ENCODE measurements around the gene MKRN1. TPM values are rescaled to one million over a fixed set of nuclear protein-coding genes. Genes with fewer than 3 reads are reported as not detected.

MKRN1 gene
- total RNA-seq, 1 experiment from 2014 or later: 182 TPM

- no peaks in the 10 kb centered on the region for H3K79me2 ChIP-seq (ENCODE audit: low read depth)
- POLR2A ChIA-PET (ENCODE audit: unreplicated experiment): no interaction called here
- H3K4me3 ChIP-seq: no peak overlapping the region
- H3K36me3 ChIP-seq (ENCODE audit: low read depth): peaks cover 24% of the 10 kb centered on the region
- H3K4me2 ChIP-seq: no peak overlapping the region
- CTCF ChIA-PET: no interaction called here
- no peak for DNase-seq
- BruUV-seq (replicated peaks): no TSS peak
- H2AFZ ChIP-seq: no peak overlapping the region
- peaks cover 4% of the 10 kb centered on the region; the same call in 1 of the 2 replicates for H3F3A ChIP-seq (ENCODE audit: insufficient read depth, low read depth)
- no peak for TF ChIP-seq CTCF (conservative IDR thresholded peaks at IDR 0.05)
- no peak for TF ChIP-seq EZH2 (IDR thresholded peaks at IDR 0.05; ENCODE audit: low read depth)
- H3K9me3 ChIP-seq (ENCODE audit: insufficient read depth, low read depth): no peaks in the 10 kb centered on the region
- no peak overlapping the region for H3K27ac ChIP-seq
- H3K27me3 ChIP-seq (ENCODE audit: insufficient read depth, low read depth): no peaks in the 10 kb centered on the region
- intact Hi-C loops (cut with micrococcal nuclease; ENCODE audit: unreplicated experiment): no loop called here
- no peaks in the 10 kb centered on the region for H3K4me1 ChIP-seq (replicated peaks; ENCODE audit: insufficient read depth)
- no peaks in the 10 kb centered on the region for H3K9me2 ChIP-seq (ENCODE audit: insufficient read depth)
- H4K20me1 ChIP-seq (ENCODE audit: insufficient read depth): peaks cover 7% of the 10 kb centered on the region; the same call in 1 of the 2 replicates
These were observed 27.6 kb downstream of the MKRN1 start for GRCh38 chr7:140451716-140452115.

- no peaks in the 10 kb centered on the region for H4K20me1 ChIP-seq (ENCODE audit: insufficient read depth)
- no peak overlapping the region for H3K4me2 ChIP-seq
- H3K4me1 ChIP-seq (replicated peaks; ENCODE audit: insufficient read depth): no peaks in the 10 kb centered on the region
- no peaks in the 10 kb centered on the region for H3K27me3 ChIP-seq (ENCODE audit: insufficient read depth, low read depth)
- BruUV-seq (replicated peaks): no TSS peak
- no peak for DNase-seq
- ChIA-PET POLR2A (ENCODE audit: unreplicated experiment) (interaction anchor here (0.5 kb wide), 1 partner anchor 1254 kb away, joined by 3 read pairs; no protein-coding TSS in a partner anchor), CTCF (no interaction called here)
- no peaks in the 10 kb centered on the region for H3K79me2 ChIP-seq (ENCODE audit: low read depth)
- H3K36me3 ChIP-seq (ENCODE audit: low read depth): no peaks in the 10 kb centered on the region
- no peak overlapping the region for H3K4me3 ChIP-seq
- no peaks in the 10 kb centered on the region for H3K9me3 ChIP-seq (ENCODE audit: insufficient read depth, low read depth)
- no peak overlapping the region for H2AFZ ChIP-seq
- TF ChIP-seq EZH2 (IDR thresholded peaks at IDR 0.05; ENCODE audit: low read depth) (no peak), CTCF (conservative IDR thresholded peaks at IDR 0.05) (no peak)
- H3K27ac ChIP-seq: no peak overlapping the region
- intact Hi-C loops (cut with micrococcal nuclease; ENCODE audit: unreplicated experiment): no loop called here
- H3K9me2 ChIP-seq (ENCODE audit: insufficient read depth): no peaks in the 10 kb centered on the region
- peaks cover 8% of the 10 kb centered on the region; the same call in 1 of the 2 replicates for H3F3A ChIP-seq (ENCODE audit: insufficient read depth, low read depth)
These were observed 30.4 kb downstream of the MKRN1 start for GRCh38 chr7:140448781-140449480.

GRCh38 chr7:140447841-140448240, 31.5 kb downstream of the MKRN1 start:
- no TSS peak for BruUV-seq (replicated peaks)
- CTCF ChIA-PET: no interaction called here

More at GRCh38 chr7:140447841-140448240, 31.5 kb downstream of the MKRN1 start:
- intact Hi-C loops (cut with micrococcal nuclease; ENCODE audit: unreplicated experiment): no loop called here
- Histone ChIP-seq H2AFZ (no peak overlapping the region), H3K36me3 (ENCODE audit: low read depth) (no peaks in the 10 kb centered on the region), H4K20me1 (ENCODE audit: insufficient read depth) (no peaks in the 10 kb centered on the region), H3K79me2 (ENCODE audit: low read depth) (no peaks in the 10 kb centered on the region), H3K4me1 (replicated peaks; ENCODE audit: insufficient read depth) (no peaks in the 10 kb centered on the region), H3K27me3 (ENCODE audit: insufficient read depth, low read depth) (no peaks in the 10 kb centered on the region), H3K4me2 (no peak overlapping the region), H3K9me3 (ENCODE audit: insufficient read depth, low read depth) (no peaks in the 10 kb centered on the region), H3F3A (ENCODE audit: insufficient read depth, low read depth) (peaks cover 8% of the 10 kb centered on the region; the same call in 1 of the 2 replicates), H3K27ac (no peak overlapping the region), H3K9me2 (ENCODE audit: insufficient read depth) (no peaks in the 10 kb centered on the region), H3K4me3 (no peak overlapping the region)
- POLR2A ChIA-PET (ENCODE audit: unreplicated experiment): no interaction called here
- TF ChIP-seq EZH2 (IDR thresholded peaks at IDR 0.05; ENCODE audit: low read depth) (no peak), CTCF (conservative IDR thresholded peaks at IDR 0.05) (no peak)
- no peak for DNase-seq
